H9 (cell line): Measurements from ENCODE around the gene KRT13. TPM values are rescaled to one million over a fixed set of nuclear protein-coding genes. Genes with fewer than 3 reads are reported as not detected.

ENCODE experiments used
- DNase-seq: peaks from one replicate; pipeline ENCODE4 v3.0.0-alpha.2; 2017
- H2AFZ ChIP-seq: one replicate; pipeline ENCODE4 v1.6.1; 2013; ENCODE audit warnings: mild to moderate bottlenecking, low read length, control low read depth, moderate library complexity
- H2AK5ac ChIP-seq: 2 replicates; pipeline ENCODE4 v1.6.1; 2013; ENCODE audit warnings: low read length, control low read depth, mixed read lengths; ENCODE audit not compliant: insufficient read length
- H2BK120ac ChIP-seq: one replicate; pipeline ENCODE4 v1.6.1; 2013; ENCODE audit warnings: low read depth, mild to moderate bottlenecking, low read length, control low read depth, inconsistent platforms; ENCODE audit not compliant: poor library complexity, severe bottlenecking
- H2BK12ac ChIP-seq: 2 replicates; pipeline ENCODE4 v1.6.1; 2013; ENCODE audit warnings: low read length, control low read depth, mixed read lengths, low read depth; ENCODE audit not compliant: insufficient read length
- H2BK15ac ChIP-seq: 2 replicates; pipeline ENCODE4 v1.6.1; 2013; ENCODE audit warnings: low read depth, low read length, control low read depth
- H2BK20ac ChIP-seq: one replicate; pipeline ENCODE4 v1.6.1; 2013; ENCODE audit warnings: low read depth, mild to moderate bottlenecking, low read length, control low read depth, inconsistent platforms; ENCODE audit not compliant: poor library complexity, severe bottlenecking
- H2BK5ac ChIP-seq: 2 replicates; pipeline ENCODE4 v1.6.1; 2013; ENCODE audit warnings: low read length, control low read depth, mixed read lengths; ENCODE audit not compliant: insufficient read length
- H3K14ac ChIP-seq: 2 replicates; pipeline ENCODE4 v1.6.1; 2013; ENCODE audit warnings: low read length, control low read depth; ENCODE audit not compliant: insufficient read depth
- H3K18ac ChIP-seq: 2 replicates; pipeline ENCODE4 v1.6.1; 2013; ENCODE audit warnings: low read depth, mild to moderate bottlenecking, mixed read lengths, low read length, control low read depth; ENCODE audit not compliant: insufficient read length
- H3K23ac ChIP-seq: 2 replicates; pipeline ENCODE4 v1.6.1; 2013; ENCODE audit warnings: low read length, control low read depth, mixed read lengths, low read depth; ENCODE audit not compliant: insufficient read length
- H3K23me2 ChIP-seq: 2 replicates; pipeline ENCODE4 v1.6.1; 2013; ENCODE audit warnings: low read depth, mild to moderate bottlenecking, mixed read lengths, low read length, control low read depth; ENCODE audit not compliant: insufficient read length, poor library complexity, severe bottlenecking
- H3K27ac ChIP-seq: 2 replicates; pipeline ENCODE4 v1.5.1; 2013; ENCODE audit warnings: low read length, control low read depth, mixed read lengths, low read depth; ENCODE audit not compliant: insufficient read length
- H3K27me3 ChIP-seq: 2 replicates; pipeline ENCODE4 v1.6.1; 2013; ENCODE audit warnings: low read length, control low read depth, inconsistent platforms; ENCODE audit not compliant: insufficient read depth
- H3K4ac ChIP-seq: 2 replicates; pipeline ENCODE4 v1.6.1; 2013; ENCODE audit warnings: low read depth, mild to moderate bottlenecking, control low read depth, inconsistent platforms, low read length, moderate library complexity
- H3K4me1 ChIP-seq: 2 replicates; pipeline ENCODE4 v1.6.1; 2013; ENCODE audit warnings: low read length, control low read depth, inconsistent platforms; ENCODE audit not compliant: insufficient read depth
- H3K4me2 ChIP-seq: 2 replicates; pipeline ENCODE4 v1.6.1; 2013; ENCODE audit warnings: low read length, control low read depth, mixed read lengths; ENCODE audit not compliant: insufficient read length, insufficient read depth
- H3K56ac ChIP-seq: 2 replicates; pipeline ENCODE4 v1.6.1; 2013; ENCODE audit warnings: low read depth, mild to moderate bottlenecking, mixed read lengths, low read length, control low read depth; ENCODE audit not compliant: insufficient read length
- H3K79me1 ChIP-seq: 2 replicates; pipeline ENCODE4 v1.6.1; 2013; ENCODE audit warnings: low read depth, mild to moderate bottlenecking, moderate library complexity, low read length, control low read depth, inconsistent platforms; ENCODE audit not compliant: insufficient read depth, poor library complexity, severe bottlenecking
- H3K79me2 ChIP-seq: 2 replicates; pipeline ENCODE4 v1.6.1; 2013; ENCODE audit warnings: low read length, control low read depth, inconsistent platforms; ENCODE audit not compliant: insufficient read depth
- H3K9ac ChIP-seq: 2 replicates; pipeline ENCODE4 v1.6.1; 2013; ENCODE audit warnings: low read length, control low read depth, mixed read lengths; ENCODE audit not compliant: insufficient read length; ENCODE audit errors: extremely low read depth
- H3K9me3 ChIP-seq: one replicate; pipeline ENCODE4 v1.6.1; 2013; ENCODE audit warnings: low read depth, low read length, inconsistent platforms; ENCODE audit not compliant: control insufficient read depth
- H3T11ph ChIP-seq: one replicate; pipeline ENCODE4 v1.6.1; 2013; ENCODE audit warnings: mild to moderate bottlenecking, low read length, control low read depth, inconsistent platforms
- H4K20me1 ChIP-seq: one replicate; pipeline ENCODE4 v1.6.1; 2013; ENCODE audit not compliant: control insufficient read depth, insufficient read length, insufficient read depth
- H4K5ac ChIP-seq: 2 replicates; pipeline ENCODE4 v1.6.1; 2013; ENCODE audit warnings: low read depth, mild to moderate bottlenecking, mixed read lengths, low read length, control low read depth; ENCODE audit not compliant: insufficient read length
- H4K8ac ChIP-seq: replicated peaks from 2 replicates; pipeline ENCODE4 v1.6.1; 2013; ENCODE audit warnings: low read length, control low read depth, mixed read lengths, low read depth; ENCODE audit not compliant: insufficient read length
- H4K91ac ChIP-seq: 2 replicates; pipeline ENCODE4 v1.6.1; 2013; ENCODE audit warnings: low read depth, mild to moderate bottlenecking, moderate library complexity, mixed read lengths, low read length, control low read depth; ENCODE audit not compliant: insufficient read length
- H3K27ac Mint-ChIP-seq, 3 experiments: 2 replicates in 2 of 3; 3 replicates in 1 of 3; pipeline ENCODE4 v1.8.0; 2020 to 2021; ENCODE audit warnings: mixed read lengths in 3 of 3, mild to moderate bottlenecking in 1 of 3, moderate library complexity in 1 of 3
- H3K27me3 Mint-ChIP-seq: 2 replicates; pipeline ENCODE4 v1.8.0; 2021; ENCODE audit warnings: low read depth, mild to moderate bottlenecking, moderate library complexity, mixed read lengths
- H3K36me3 Mint-ChIP-seq, 3 experiments: 2 replicates in 2 of 3; 3 replicates in 1 of 3; pipeline ENCODE4 v1.8.0; 2020 to 2021; ENCODE audit warnings: low read depth in 3 of 3, mixed read lengths in 3 of 3; ENCODE audit not compliant: insufficient read depth in 1 of 3
- H3K4me1 Mint-ChIP-seq, 2 experiments: 2 replicates each; pipeline ENCODE4 v1.8.0; 2020; ENCODE audit warnings: mixed read lengths in 2 of 2
- H3K4me3 Mint-ChIP-seq, 2 experiments: 2 replicates in 1 of 2; 3 replicates in 1 of 2; pipeline ENCODE4 v1.8.0; 2020 to 2021; ENCODE audit warnings: mild to moderate bottlenecking in 2 of 2, mixed read lengths in 2 of 2, moderate library complexity in 1 of 2
- H3K9me3 Mint-ChIP-seq, 2 experiments: 2 replicates in 1 of 2; 3 replicates in 1 of 2; pipeline ENCODE4 v1.8.0; 2020; ENCODE audit warnings: mild to moderate bottlenecking in 2 of 2, mixed read lengths in 2 of 2, moderate library complexity in 1 of 2
- WGBS: extraction: QIAGEN DNeasy Blood & Tissue Kit; methylation state at CpG from one replicate; pipeline ENCODE4 v1.1.7; 2013; ENCODE audit warnings: missing lambda C conversion rate, low lambda C conversion rate, mixed read lengths; ENCODE audit not compliant: insufficient read length; ENCODE audit errors: extremely low coverage; 5-methylcytosine and 5-hydroxymethylcytosine counted together
- total RNA-seq: library from RNA; stranded (reverse); gene quantifications from 2 replicates; pipeline ENCODE4 v1.2.1, GENCODE V29; 2021
- TF ChIP-seq, protein P1 (sequence below): fragments of 200-600 bp; sonication (generic); conservative IDR thresholded peaks from 3 replicates; pipeline ENCODE4 v1.8.0; 2021; ENCODE audit warnings: antibody characterized with exemption, mild to moderate bottlenecking

Gene KRT13
- total RNA-seq, 1 experiment from 2014 or later = not detected

DNA sequence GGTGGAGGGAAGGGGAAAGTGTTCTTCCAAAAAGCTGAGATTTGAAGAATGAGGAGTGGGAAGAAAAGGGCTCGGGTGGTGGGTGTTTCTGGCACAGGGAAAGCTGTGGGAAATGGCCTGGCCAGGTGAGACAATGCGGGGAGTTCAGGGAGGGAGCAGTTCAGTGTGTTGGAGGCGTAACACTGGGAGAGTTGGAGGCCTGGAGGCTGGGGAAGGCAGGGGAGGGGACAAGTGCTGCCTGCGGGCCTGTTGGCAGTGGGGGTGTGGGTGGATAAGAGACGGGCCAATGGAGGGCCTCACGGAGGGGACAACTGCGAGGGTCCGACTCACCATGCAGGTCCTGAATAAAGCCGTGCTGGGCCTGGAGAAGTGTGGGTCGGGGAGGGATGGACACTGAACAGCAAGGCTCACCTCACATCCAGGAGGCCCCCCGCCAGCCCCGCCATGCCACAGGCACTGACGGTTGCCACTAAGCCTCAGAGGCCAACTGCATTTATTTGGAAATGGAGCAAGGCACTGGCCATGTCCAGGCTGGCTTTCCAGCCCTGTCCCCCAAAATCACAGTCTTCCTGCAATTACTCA is 40.5 kb upstream of the KRT13 start:
- Histone ChIP-seq H2BK12ac (no peak overlapping the region), H3K79me2 (no peaks in the 10 kb centered on the region), H4K8ac (no peak overlapping the region), H3K4ac (no peak overlapping the region), H3K4me2 (no peak overlapping the region), H2BK20ac (no peak overlapping the region), H2BK120ac (no peak overlapping the region), H3T11ph (no peak overlapping the region), H3K18ac (no peak overlapping the region), H2AK5ac (no peak overlapping the region), H3K9ac (no peak overlapping the region), H3K79me1 (no peaks in the 10 kb centered on the region), H2BK5ac (no peak overlapping the region), H3K23me2 (no peaks in the 10 kb centered on the region), H3K9me3 (no peaks in the 10 kb centered on the region), H3K56ac (no peak overlapping the region), H3K27me3 (no peaks in the 10 kb centered on the region), H3K4me1 (no peaks in the 10 kb centered on the region), H3K14ac (no peak overlapping the region), H3K27ac (no peak overlapping the region), H2AFZ (no peak overlapping the region), H4K20me1 (no peaks in the 10 kb centered on the region), H3K23ac (no peak overlapping the region), H4K5ac (no peak overlapping the region), H4K91ac (no peak overlapping the region), H2BK15ac (no peak overlapping the region)
- no peak overlapping the region for H3K4me3 Mint-ChIP-seq
- H3K4me1 Mint-ChIP-seq = peaks cover 35 to 47% of the 10 kb centered on the region in 2 experiments
- TF ChIP-seq, protein P1, sequence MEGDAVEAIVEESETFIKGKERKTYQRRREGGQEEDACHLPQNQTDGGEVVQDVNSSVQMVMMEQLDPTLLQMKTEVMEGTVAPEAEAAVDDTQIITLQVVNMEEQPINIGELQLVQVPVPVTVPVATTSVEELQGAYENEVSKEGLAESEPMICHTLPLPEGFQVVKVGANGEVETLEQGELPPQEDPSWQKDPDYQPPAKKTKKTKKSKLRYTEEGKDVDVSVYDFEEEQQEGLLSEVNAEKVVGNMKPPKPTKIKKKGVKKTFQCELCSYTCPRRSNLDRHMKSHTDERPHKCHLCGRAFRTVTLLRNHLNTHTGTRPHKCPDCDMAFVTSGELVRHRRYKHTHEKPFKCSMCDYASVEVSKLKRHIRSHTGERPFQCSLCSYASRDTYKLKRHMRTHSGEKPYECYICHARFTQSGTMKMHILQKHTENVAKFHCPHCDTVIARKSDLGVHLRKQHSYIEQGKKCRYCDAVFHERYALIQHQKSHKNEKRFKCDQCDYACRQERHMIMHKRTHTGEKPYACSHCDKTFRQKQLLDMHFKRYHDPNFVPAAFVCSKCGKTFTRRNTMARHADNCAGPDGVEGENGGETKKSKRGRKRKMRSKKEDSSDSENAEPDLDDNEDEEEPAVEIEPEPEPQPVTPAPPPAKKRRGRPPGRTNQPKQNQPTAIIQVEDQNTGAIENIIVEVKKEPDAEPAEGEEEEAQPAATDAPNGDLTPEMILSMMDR = no peak
- H3K27me3 Mint-ChIP-seq = peaks cover 17% of the 10 kb centered on the region
- no CpG with 5 or more reads among the region's 13 CpGs for WGBS
- peaks cover 3 to 13% of the 10 kb centered on the region in 2 experiments; a peak in 4 of 5 replicates for H3K9me3 Mint-ChIP-seq
- no peak for DNase-seq
- H3K27ac Mint-ChIP-seq = no peak overlapping the region
- H3K36me3 Mint-ChIP-seq = peaks cover 0 to 13% (median 1%) of the 10 kb centered on the region in 3 experiments; a peak in 4 of 7 replicates
